DOHH2 (cell line): Measurements from ENCODE around the gene PHACTR2.
A peak's percentile ranks its signal among the peaks of the same experiment; 100 is the strongest.
"Not testable (repeated sequence)": the region's sequence is repeated elsewhere in the genome, so short reads cannot be mapped to it uniquely, and the experiment has no call there.

Experiments used
- H3F3A ChIP-seq: fragments of 200-600 bp; sonication (generic), shearing (Covaris generic); 2 replicates; pipeline ENCODE4 v1.6.0; 2016; ENCODE audit warnings: antibody characterized with exemption, mild to moderate bottlenecking; ENCODE audit not compliant: control insufficient read depth, insufficient read depth
- H3K27ac ChIP-seq: fragments of 200-600 bp; sonication (generic); 2 replicates; pipeline ENCODE4 v1.5.1; 2014; ENCODE audit warnings: low read depth, mild to moderate bottlenecking, low read length, moderate library complexity
- H3K27me3 ChIP-seq: fragments of 200-600 bp; sonication (generic); 2 replicates; pipeline ENCODE4 v1.6.1; 2014; ENCODE audit warnings: mild to moderate bottlenecking, low read length, mixed read lengths; ENCODE audit not compliant: control insufficient read depth
- H3K36me3 ChIP-seq: fragments of 200-600 bp; sonication (generic); 2 replicates; pipeline ENCODE4 v1.6.1; 2014; ENCODE audit warnings: mild to moderate bottlenecking, low read length, moderate library complexity, mixed read lengths; ENCODE audit not compliant: control insufficient read depth
- H3K4me1 ChIP-seq: fragments of 200-600 bp; sonication (generic); 2 replicates; pipeline ENCODE4 v1.6.1; 2014; ENCODE audit warnings: mild to moderate bottlenecking, low read length, mixed read lengths; ENCODE audit not compliant: control insufficient read depth
- H3K4me2 ChIP-seq: fragments of 200-600 bp; sonication (generic); 2 replicates; pipeline ENCODE4 v1.6.0; 2014; ENCODE audit warnings: mild to moderate bottlenecking, low read length, moderate library complexity
- H3K4me3 ChIP-seq: fragments of 200-600 bp; sonication (generic); 2 replicates; pipeline ENCODE4 v1.5.1; 2014; ENCODE audit warnings: mild to moderate bottlenecking, low read length, mixed read lengths
- H3K79me2 ChIP-seq: fragments of 200-600 bp; sonication (generic); 2 replicates; pipeline ENCODE4 v1.6.1; 2014; ENCODE audit warnings: mild to moderate bottlenecking, low read length, mixed read lengths; ENCODE audit not compliant: control insufficient read depth
- H3K9me2 ChIP-seq: fragments of 200-600 bp; sonication (generic); replicated peaks from 2 replicates; pipeline ENCODE4 v1.6.1; 2014; ENCODE audit warnings: mild to moderate bottlenecking, low read length, mixed read lengths; ENCODE audit not compliant: control insufficient read depth
- H3K9me3 ChIP-seq: fragments of 200-600 bp; sonication (generic); 2 replicates; pipeline ENCODE4 v1.6.1; 2014; ENCODE audit warnings: antibody characterized with exemption, low read length, mixed read lengths; ENCODE audit not compliant: control insufficient read depth, insufficient read depth
- H4K20me1 ChIP-seq: fragments of 200-600 bp; sonication (generic); 2 replicates; pipeline ENCODE4 v1.6.0; 2014; ENCODE audit warnings: low read depth, mild to moderate bottlenecking, antibody characterized with exemption, low read length, moderate library complexity; ENCODE audit not compliant: control insufficient read depth, insufficient read depth
- CTCF ChIP-seq: fragments of 200-600 bp; sonication (generic); IDR thresholded peaks from one replicate; pipeline ENCODE4 v1.5.1; 2014; ENCODE audit warnings: antibody characterized with exemption, mild to moderate bottlenecking, low read depth, low read length; ENCODE audit not compliant: poor library complexity, severe bottlenecking
- EZH2phosphoT487 ChIP-seq: fragments of 200-600 bp; sonication (generic); IDR thresholded peaks from 2 replicates; pipeline ENCODE4 v1.6.1; 2017; ENCODE audit warnings: borderline replicate concordance, mild to moderate bottlenecking, antibody characterized with exemption, low read length, moderate library complexity, mixed read lengths

Gene PHACTR2

GRCh38 chr6:143677891-143678791, at the start of gene PHACTR2:
PHACTR2 (plus strand) TSS chr6:143677965; CDS start chr6:143678164, 199 bp downstream.
- Histone ChIP-seq H3K4me2 (no peak within 1 kb of the TSS), H3K4me1 (no peaks in the 10 kb centered on the region), H3F3A (no peaks in the 10 kb centered on the region)

GRCh38 chr6:143629104-143630080, 48.4 kb upstream of the PHACTR2 start:
- H3K4me3 ChIP-seq, result no peak overlapping the region

More at GRCh38 chr6:143677891-143678791, at the start of gene PHACTR2:
- TF ChIP-seq EZH2phosphoT487 (peak; percentile 82; the same call in 1 of the 2 replicates), CTCF (no peak)
- H3K36me3 ChIP-seq, result no peaks in the 10 kb centered on the region
- H3K9me3 ChIP-seq, result no peaks in the 10 kb centered on the region; the same call in 1 of the 2 replicates
- H4K20me1 ChIP-seq, result no peaks in the 10 kb centered on the region
- no peaks in the 10 kb centered on the region for H3K9me2 ChIP-seq
- H3K79me2 ChIP-seq, result no peaks in the 10 kb centered on the region
- no peak within 1 kb of the TSS for H3K27ac ChIP-seq
- peaks cover 22% of the 10 kb centered on the region for H3K27me3 ChIP-seq
- no peak within 1 kb of the TSS for H3K4me3 ChIP-seq

DNA sequence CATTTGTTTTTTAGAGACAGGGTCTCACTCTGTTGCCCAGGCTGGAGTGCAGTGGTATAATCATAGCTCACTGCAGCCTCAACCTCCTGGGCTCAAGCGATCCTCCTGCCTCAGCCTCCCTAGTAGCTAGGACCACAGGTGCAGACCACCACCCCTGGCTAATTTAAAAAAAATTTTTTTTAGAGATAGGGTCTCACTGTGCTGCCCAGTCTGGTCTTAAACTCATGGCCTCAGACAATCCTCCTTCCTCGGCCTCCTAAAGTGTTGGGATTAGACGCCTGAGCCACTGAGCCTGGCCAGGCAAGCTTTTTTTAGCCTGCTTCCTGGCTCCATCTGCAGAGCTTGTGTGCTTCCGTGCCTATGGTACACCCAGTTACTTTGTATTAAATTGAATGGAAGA, 46.6 kb upstream of the PHACTR2 start:
- H3K4me2 ChIP-seq, H4K20me1 ChIP-seq, H3K27me3 ChIP-seq, H3K4me1 ChIP-seq, H3K36me3 ChIP-seq, H3F3A ChIP-seq, H3K9me3 ChIP-seq, H3K27ac ChIP-seq, H3K79me2 ChIP-seq, H3K4me3 ChIP-seq, H3K9me2 ChIP-seq: not testable (repeated sequence)

More at GRCh38 chr6:143629104-143630080, 48.4 kb upstream of the PHACTR2 start:
- Histone ChIP-seq H3K79me2 (no peaks in the 10 kb centered on the region), H3K36me3 (no peaks in the 10 kb centered on the region), H3K27me3 (no peaks in the 10 kb centered on the region), H3F3A (no peaks in the 10 kb centered on the region), H3K4me2 (no peak overlapping the region), H3K9me2 (no peaks in the 10 kb centered on the region), H3K27ac (no peak overlapping the region), H3K9me3 (no peaks in the 10 kb centered on the region), H4K20me1 (no peaks in the 10 kb centered on the region), H3K4me1 (no peaks in the 10 kb centered on the region)
- no peak for TF ChIP-seq EZH2phosphoT487
- no peak for TF ChIP-seq CTCF
